RWPE2 (cell line): ENCODE data around the gene MIAT.

Experiments
- ATAC-seq: fragments of 200-7000 bp; cut with Tn5 transposase; 3 replicates; pipeline ENCODE4 v1.9.1; 2021; ENCODE audit warnings: low read depth
- DNase-seq: peaks from one replicate; pipeline ENCODE4 v3.0.0-alpha.2; 2020; ENCODE audit warnings: low spot score
- H3K27ac ChIP-seq: fragments of 450-650 bp; 2 replicates; pipeline ENCODE4 v1.5.1; 2017; ENCODE audit warnings: mild to moderate bottlenecking; ENCODE audit not compliant: poor library complexity, severe bottlenecking
- H3K27me3 ChIP-seq: fragments of 250-450 bp; sonication (Bioruptor Pico); 2 replicates; pipeline ENCODE4 v1.5.1; 2021; ENCODE audit warnings: mild to moderate bottlenecking, moderate library complexity; ENCODE audit not compliant: insufficient read depth, poor library complexity, severe bottlenecking
- H3K36me3 ChIP-seq: fragments of 250-450 bp; sonication (Bioruptor Pico); 2 replicates; pipeline ENCODE4 v1.5.1; 2020; ENCODE audit warnings: low read depth, mild to moderate bottlenecking, moderate library complexity
- H3K4me1 ChIP-seq: fragments of 250-450 bp; sonication (Bioruptor Pico); 2 replicates; pipeline ENCODE4 v1.5.1; 2021; ENCODE audit warnings: mild to moderate bottlenecking, moderate library complexity; ENCODE audit not compliant: insufficient read depth, poor library complexity, severe bottlenecking
- H3K4me3 ChIP-seq: fragments of 250-450 bp; sonication (Bioruptor Pico); 2 replicates; pipeline ENCODE4 v1.5.1; 2021; ENCODE audit warnings: mild to moderate bottlenecking, moderate library complexity; ENCODE audit not compliant: severe bottlenecking
- H3K9me3 ChIP-seq: fragments of 250-450 bp; sonication (Bioruptor Pico); 2 replicates; pipeline ENCODE4 v1.5.1; 2021; ENCODE audit warnings: mild to moderate bottlenecking, moderate library complexity; ENCODE audit not compliant: severe bottlenecking
- TF ChIP-seq, protein P1 (sequence below): fragments of 450-650 bp; IDR thresholded peaks from one replicate; pipeline ENCODE4 v1.5.1; 2017; ENCODE audit warnings: mild to moderate bottlenecking, moderate library complexity; ENCODE audit not compliant: poor library complexity, severe bottlenecking

Gene MIAT

DNA sequence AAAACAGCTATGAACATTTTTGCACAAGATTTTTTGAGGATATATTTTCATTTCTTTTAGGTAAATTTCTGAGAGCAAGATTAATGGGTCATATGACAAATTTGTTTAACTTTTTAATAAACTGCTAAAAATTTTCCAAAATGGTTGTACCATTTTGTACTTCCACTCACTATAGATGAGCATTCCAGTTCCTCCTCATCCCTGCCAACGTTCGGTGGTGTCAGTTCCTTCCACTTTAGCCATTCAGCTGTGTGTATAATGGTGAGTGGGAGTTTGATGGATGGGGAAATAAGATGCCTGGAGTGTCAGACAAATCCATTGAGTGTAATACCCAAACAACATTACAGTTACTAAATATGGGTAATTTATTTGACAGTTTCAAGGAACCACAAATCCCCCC lies 49.7 kb downstream of the MIAT start:
- Histone ChIP-seq H3K36me3 (0 out of 2 replicates have a peak, but pooled peaks cover 7% of the 10 kb centered on the region), H3K4me3 (no peak overlapping the region), H3K27me3 (no peaks in the 10 kb centered on the region), H3K27ac (no peak overlapping the region), H3K9me3 (no peaks in the 10 kb centered on the region), H3K4me1 (no peaks in the 10 kb centered on the region)
- DNase-seq = no peak
- ATAC-seq = no peak
- TF ChIP-seq, protein P1, sequence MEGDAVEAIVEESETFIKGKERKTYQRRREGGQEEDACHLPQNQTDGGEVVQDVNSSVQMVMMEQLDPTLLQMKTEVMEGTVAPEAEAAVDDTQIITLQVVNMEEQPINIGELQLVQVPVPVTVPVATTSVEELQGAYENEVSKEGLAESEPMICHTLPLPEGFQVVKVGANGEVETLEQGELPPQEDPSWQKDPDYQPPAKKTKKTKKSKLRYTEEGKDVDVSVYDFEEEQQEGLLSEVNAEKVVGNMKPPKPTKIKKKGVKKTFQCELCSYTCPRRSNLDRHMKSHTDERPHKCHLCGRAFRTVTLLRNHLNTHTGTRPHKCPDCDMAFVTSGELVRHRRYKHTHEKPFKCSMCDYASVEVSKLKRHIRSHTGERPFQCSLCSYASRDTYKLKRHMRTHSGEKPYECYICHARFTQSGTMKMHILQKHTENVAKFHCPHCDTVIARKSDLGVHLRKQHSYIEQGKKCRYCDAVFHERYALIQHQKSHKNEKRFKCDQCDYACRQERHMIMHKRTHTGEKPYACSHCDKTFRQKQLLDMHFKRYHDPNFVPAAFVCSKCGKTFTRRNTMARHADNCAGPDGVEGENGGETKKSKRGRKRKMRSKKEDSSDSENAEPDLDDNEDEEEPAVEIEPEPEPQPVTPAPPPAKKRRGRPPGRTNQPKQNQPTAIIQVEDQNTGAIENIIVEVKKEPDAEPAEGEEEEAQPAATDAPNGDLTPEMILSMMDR = no peak

DNA sequence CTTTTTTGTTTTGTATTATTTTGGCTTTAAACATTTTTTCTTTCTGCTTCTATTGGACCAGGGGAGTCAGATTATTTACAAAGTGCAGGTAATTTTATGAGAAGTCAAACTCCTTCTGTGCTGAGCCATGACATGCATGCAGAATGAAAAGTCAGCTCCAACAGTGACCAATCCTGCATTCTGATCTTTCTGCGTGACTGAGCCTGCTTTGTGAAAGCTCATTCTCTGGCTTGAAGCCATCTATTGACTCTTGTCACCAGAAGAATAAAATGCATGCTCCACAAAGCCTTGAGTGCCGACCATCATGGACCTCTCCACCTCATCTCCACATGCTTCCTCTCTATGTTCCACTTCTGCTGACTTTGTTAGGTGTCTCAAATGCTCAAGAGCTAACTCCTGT lies 50.2 kb downstream of the MIAT start:
- Histone ChIP-seq H3K4me1 (no peaks in the 10 kb centered on the region), H3K27ac (no peak overlapping the region), H3K9me3 (no peaks in the 10 kb centered on the region), H3K4me3 (no peak overlapping the region), H3K27me3 (no peaks in the 10 kb centered on the region), H3K36me3 (0 out of 2 replicates have a peak, but pooled peaks cover 7% of the 10 kb centered on the region)
- no peak for DNase-seq
- no peak for ATAC-seq
- TF ChIP-seq, protein P1 = no peak

DNA sequence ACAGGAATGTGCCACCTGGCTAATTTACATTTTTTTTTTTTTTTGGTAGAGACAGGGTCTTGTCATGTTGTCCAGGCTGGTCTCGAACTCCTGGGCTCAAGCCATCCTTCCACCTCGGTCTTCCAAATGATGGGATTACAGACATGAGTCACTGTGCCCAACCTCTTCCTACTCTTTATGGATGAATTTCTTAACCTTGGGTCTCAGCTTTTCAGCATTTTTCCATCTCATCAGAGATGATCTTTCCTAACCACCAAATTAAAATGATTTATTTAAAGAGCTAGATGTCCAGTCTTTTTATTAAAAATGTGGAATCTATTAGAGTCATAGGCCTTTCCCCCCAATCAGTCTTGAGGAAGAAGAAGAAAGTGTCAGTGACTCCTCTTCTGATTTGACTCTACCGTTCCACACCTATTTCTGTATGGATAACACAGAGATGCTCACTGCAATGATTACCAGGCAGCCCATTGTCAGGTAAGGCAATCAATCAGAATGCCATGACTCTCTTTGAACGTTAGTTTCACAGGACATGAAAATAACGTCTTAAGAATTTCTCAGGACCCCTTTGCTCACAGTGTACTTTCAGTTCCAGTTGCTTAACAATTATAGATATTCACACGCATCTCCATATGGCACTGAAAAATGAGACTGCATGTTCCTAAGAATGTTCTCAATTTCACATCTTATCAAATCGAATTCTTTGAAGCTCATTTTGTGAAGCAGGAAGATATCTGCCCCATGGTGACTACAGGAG lies 51.0 kb downstream of the MIAT start:
- no peaks in the 10 kb centered on the region for H3K27me3 ChIP-seq
- H3K27ac ChIP-seq = no peak overlapping the region
- H3K4me1 ChIP-seq = no peaks in the 10 kb centered on the region
- no peak for ATAC-seq
- DNase-seq = no peak
- H3K9me3 ChIP-seq = no peaks in the 10 kb centered on the region
- TF ChIP-seq, protein P1 = no peak
- no peak overlapping the region for H3K4me3 ChIP-seq
- H3K36me3 ChIP-seq = 0 out of 2 replicates have a peak, but pooled peaks cover 7% of the 10 kb centered on the region

DNA sequence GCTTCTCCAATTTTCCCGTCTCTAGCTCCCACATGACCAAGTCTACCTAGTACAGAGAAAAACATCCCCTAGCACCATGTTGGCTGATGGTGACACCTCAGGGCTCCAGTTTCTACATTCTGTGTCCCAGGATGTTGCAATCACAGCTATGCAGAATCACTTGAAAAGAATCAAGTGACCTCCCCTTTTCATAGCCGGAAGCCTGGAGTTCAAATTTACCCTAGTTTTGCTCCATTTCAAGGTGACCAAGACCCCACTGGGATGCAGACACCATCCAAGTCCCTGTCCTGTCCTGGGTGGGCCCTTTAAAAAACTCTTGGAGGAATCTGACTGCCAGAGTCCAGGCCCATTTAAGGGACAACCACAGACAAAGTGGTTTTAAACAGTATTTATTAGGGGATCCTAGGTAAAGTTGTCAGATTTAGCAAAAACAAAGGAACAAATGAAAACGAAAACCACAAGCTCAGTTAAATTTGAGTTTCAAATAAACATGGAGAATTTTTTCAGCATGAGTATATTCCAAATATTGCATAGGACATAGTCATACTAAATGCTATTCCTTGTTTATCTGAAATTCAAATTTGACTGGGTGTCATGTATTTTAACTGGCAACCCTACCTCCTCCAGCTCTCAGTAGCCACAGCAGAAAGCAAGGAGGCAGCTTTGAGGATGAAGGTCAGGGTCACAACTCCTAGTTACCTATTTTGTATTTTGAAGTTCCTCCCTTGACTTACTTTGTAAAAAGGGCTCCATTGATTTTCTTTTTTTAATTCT lies 52.4 kb downstream of the MIAT start:
- no peaks in the 10 kb centered on the region for H3K4me1 ChIP-seq
- H3K36me3 ChIP-seq = 0 out of 2 replicates have a peak, but pooled peaks cover 7% of the 10 kb centered on the region
- no peak overlapping the region for H3K27ac ChIP-seq
- H3K4me3 ChIP-seq = no peak overlapping the region
- TF ChIP-seq, protein P1 = no peak
- H3K27me3 ChIP-seq = no peaks in the 10 kb centered on the region
- H3K9me3 ChIP-seq = no peaks in the 10 kb centered on the region
- ATAC-seq = no peak
- no peak for DNase-seq
